Parathyroid adenoma (tissue), 2 donors: ENCODE measurements around the gene ZMIZ1.

ENCODE experiments used
- H2AFZ ChIP-seq: fragments of 300-600 bp; sonication (generic); one replicate; pipeline ENCODE4 v1.7.0; 2017; ENCODE audit warnings: antibody characterized with exemption, mild to moderate bottlenecking
- H3K27ac ChIP-seq: fragments of 300-600 bp; sonication (generic); one replicate; pipeline ENCODE4 v1.7.0; 2017
- H3K27me3 ChIP-seq: fragments of 300-600 bp; sonication (generic); one replicate; pipeline ENCODE4 v1.7.0; 2017; ENCODE audit warnings: low read length; ENCODE audit not compliant: control insufficient read depth, insufficient read depth
- H3K36me3 ChIP-seq: fragments of 300-600 bp; sonication (generic); one replicate; pipeline ENCODE4 v1.7.0; 2017; ENCODE audit warnings: low read length; ENCODE audit not compliant: control insufficient read depth, insufficient read depth
- H3K4me1 ChIP-seq: fragments of 300-600 bp; sonication (generic); one replicate; pipeline ENCODE4 v1.7.0; 2017; ENCODE audit warnings: control low read depth
- H3K4me2 ChIP-seq: fragments of 300-600 bp; sonication (generic); one replicate; pipeline ENCODE4 v1.7.0; 2017; ENCODE audit warnings: low read length
- H3K4me3 ChIP-seq: fragments of 300-600 bp; sonication (generic); one replicate; pipeline ENCODE4 v1.7.0; 2017; ENCODE audit warnings: low read depth, low read length
- H3K79me2 ChIP-seq: fragments of 300-600 bp; sonication (generic); one replicate; pipeline ENCODE4 v1.7.0; 2017; ENCODE audit warnings: control low read depth
- H3K9ac ChIP-seq: fragments of 300-600 bp; sonication (generic); one replicate; pipeline ENCODE4 v1.7.0; 2017; ENCODE audit warnings: mild to moderate bottlenecking
- H3K9me3 ChIP-seq: fragments of 300-600 bp; sonication (generic); one replicate; pipeline ENCODE4 v1.7.0; 2017; ENCODE audit warnings: low read length; ENCODE audit not compliant: control insufficient read depth
- TF ChIP-seq, protein P1 (sequence below): fragments of 300-600 bp; sonication (generic); IDR thresholded peaks from one replicate; pipeline ENCODE4 v1.7.0; 2017; ENCODE audit warnings: antibody characterized with exemption, mild to moderate bottlenecking
- donor health status: primary hyperparathyroidism.

Gene ZMIZ1

DNA sequence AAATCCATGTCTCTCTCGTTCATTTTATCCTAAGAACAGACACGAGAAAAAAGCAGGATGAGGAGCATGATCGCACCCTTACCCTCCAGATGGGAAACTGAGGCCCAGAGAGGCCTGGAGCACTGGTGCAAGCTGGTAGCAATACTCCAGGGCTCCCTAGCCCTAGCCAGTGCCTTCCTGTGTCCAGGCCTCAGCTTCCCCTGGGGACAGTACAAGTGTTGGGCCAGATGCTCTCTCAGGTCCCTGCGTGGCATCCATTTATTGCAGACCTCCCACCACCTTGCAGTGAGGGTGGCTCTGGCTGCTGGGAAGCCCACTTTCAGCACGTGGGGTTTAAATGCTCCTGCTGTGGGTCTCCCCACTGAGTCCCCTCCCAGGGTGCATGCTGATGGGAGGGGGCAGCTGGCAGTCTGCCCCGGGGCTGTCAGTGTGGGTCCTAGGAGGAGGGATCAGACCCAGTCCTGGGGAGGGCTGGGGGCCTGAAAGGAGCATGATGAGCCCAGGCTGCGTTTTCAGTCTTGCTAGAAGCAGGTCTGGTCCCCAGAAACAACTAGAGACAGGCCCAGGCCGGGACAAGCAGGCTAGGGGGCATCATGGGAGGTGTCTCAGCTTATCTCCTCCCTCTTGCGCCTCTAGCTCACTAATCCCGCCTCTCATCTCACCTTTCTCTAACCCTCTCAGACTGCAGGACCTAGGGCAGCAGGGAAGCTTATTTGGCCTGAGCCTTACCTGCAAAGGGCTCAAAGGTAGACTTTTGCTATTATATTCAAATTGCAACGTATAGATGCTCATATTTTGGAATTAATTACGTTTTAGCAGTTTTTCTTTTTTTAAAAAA is 277.8 kb downstream of the ZMIZ1 start:
- Histone ChIP-seq H3K27ac (peak overlapping the region; percentile 71), H3K4me1 (peaks cover 38% of the 10 kb centered on the region), H3K9me3 (no peaks in the 10 kb centered on the region), H3K36me3 (no peaks in the 10 kb centered on the region), H2AFZ (peak overlapping the region; percentile 77), H3K9ac (no peak overlapping the region), H3K4me3 (peak overlapping the region; percentile 7), H3K27me3 (no peaks in the 10 kb centered on the region), H3K79me2 (no peaks in the 10 kb centered on the region), H3K4me2 (no peak overlapping the region)
- TF ChIP-seq, protein P1, sequence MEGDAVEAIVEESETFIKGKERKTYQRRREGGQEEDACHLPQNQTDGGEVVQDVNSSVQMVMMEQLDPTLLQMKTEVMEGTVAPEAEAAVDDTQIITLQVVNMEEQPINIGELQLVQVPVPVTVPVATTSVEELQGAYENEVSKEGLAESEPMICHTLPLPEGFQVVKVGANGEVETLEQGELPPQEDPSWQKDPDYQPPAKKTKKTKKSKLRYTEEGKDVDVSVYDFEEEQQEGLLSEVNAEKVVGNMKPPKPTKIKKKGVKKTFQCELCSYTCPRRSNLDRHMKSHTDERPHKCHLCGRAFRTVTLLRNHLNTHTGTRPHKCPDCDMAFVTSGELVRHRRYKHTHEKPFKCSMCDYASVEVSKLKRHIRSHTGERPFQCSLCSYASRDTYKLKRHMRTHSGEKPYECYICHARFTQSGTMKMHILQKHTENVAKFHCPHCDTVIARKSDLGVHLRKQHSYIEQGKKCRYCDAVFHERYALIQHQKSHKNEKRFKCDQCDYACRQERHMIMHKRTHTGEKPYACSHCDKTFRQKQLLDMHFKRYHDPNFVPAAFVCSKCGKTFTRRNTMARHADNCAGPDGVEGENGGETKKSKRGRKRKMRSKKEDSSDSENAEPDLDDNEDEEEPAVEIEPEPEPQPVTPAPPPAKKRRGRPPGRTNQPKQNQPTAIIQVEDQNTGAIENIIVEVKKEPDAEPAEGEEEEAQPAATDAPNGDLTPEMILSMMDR = no peak

GRCh38 chr10:79347226-79347893 is 278.6 kb downstream of the ZMIZ1 start, which contains the start of gene PPIF:
Gene PPIF, plus strand, starts transcription at chr10:79347469. Its CDS starts 80 bp downstream, at chr10:79347549.
- Histone ChIP-seq H3K9me3 (no peaks in the 10 kb centered on the region), H3K79me2 (no peaks in the 10 kb centered on the region), H3K4me2 (peak within 1 kb of the TSS; percentile 94), H3K27ac (peak within 1 kb of the TSS; percentile 71), H3K36me3 (no peaks in the 10 kb centered on the region), H2AFZ (peak within 1 kb of the TSS; percentile 77), H3K27me3 (no peaks in the 10 kb centered on the region), H3K4me1 (peaks cover 32% of the 10 kb centered on the region), H3K9ac (peak within 1 kb of the TSS; percentile 30), H3K4me3 (peak within 1 kb of the TSS; percentile 69)
- TF ChIP-seq, protein P1 = peak; percentile 98

DNA sequence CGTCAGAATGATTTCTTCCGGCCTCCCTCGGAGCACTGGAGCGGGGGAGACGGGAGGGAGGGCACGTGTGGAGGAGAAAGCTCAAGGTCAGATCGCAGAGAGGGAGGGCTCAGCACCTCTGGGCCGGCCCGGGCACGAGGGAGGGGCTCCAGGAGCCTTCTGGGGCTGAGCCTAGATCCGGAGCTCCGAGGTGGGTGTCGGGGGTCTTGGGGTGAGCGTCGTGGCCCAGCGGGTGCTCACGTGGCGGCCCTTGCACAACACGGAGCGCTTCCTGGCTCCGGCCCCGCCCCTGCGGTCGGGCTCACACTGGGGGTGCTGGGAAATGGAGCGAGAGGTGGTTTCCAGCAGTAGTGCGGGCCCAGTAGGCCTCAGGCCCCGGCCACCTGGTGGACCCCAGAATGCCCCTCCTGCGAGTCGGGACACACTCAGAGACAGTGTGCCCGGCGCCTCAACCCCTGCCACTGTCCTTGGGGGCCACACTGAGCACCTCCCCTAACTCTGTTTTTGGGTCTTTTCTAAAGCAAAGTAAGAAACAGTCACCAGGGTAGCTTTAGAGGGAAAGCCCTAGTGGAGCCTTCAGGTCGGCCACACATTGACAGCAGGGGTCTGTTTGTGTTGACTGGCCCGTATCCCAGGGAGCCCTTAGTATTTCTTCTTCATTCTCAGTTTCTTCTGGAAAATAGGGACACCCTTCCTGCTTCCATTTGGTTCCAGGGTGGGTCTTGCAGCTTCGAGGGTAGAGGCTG is 279.3 kb downstream of the ZMIZ1 start:
- Histone ChIP-seq H3K79me2 (no peaks in the 10 kb centered on the region), H3K27ac (peak overlapping the region; percentile 71), H3K4me1 (peaks cover 25% of the 10 kb centered on the region), H3K4me3 (peak overlapping the region; percentile 69), H3K9me3 (no peaks in the 10 kb centered on the region), H2AFZ (peak overlapping the region; percentile 77), H3K4me2 (peak overlapping the region; percentile 94), H3K36me3 (no peaks in the 10 kb centered on the region), H3K9ac (peak overlapping the region; percentile 30), H3K27me3 (no peaks in the 10 kb centered on the region)
- TF ChIP-seq, protein P1 = no peak

DNA sequence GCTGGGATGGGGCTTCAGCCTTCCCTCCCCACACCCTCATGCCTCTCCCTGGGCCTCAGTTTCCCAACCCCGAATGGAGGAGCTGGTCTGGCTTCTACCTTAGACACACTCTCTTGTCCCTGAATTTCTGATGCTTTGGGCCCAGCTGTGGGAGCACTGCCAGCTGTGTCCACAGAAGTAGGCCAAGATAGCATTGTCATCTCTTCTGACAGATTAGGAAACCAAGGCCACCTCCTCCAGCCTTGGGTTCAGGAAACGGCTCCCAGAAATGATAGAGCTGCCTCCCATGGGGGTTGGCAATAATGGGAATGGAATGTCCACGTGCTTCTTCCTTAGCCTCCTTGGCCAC is 279.8 kb downstream of the ZMIZ1 start:
- Histone ChIP-seq H3K9me3 (no peaks in the 10 kb centered on the region), H3K79me2 (no peaks in the 10 kb centered on the region), H3K9ac (no peak overlapping the region), H3K27ac (peak overlapping the region; percentile 71), H3K4me1 (peaks cover 24% of the 10 kb centered on the region), H3K36me3 (no peaks in the 10 kb centered on the region), H3K27me3 (no peaks in the 10 kb centered on the region), H2AFZ (no peak overlapping the region), H3K4me3 (peak overlapping the region; percentile 69), H3K4me2 (peak overlapping the region; percentile 94)
- TF ChIP-seq, protein P1 = no peak
